Smooth muscle cell (in vitro differentiated cells): ENCODE results near the gene CCDC33. TPM values are rescaled to one million over a fixed set of nuclear protein-coding genes. Genes with fewer than 3 reads are reported as not detected.

Experiments used
- DNase-seq: peaks from one replicate; lab custom pipeline; 2025; ENCODE audit not compliant: unreplicated experiment; lab: John Stamatoyannopoulos, UW
- H2AFZ ChIP-seq: fragments of 200-600 bp; sonication (generic); 2 replicates; pipeline ENCODE4 v1.6.0; 2016; ENCODE audit warnings: antibody characterized with exemption, low read depth, mild to moderate bottlenecking
- H3F3A ChIP-seq: fragments of 200-600 bp; sonication (generic); 2 replicates; pipeline ENCODE4 v1.6.0; 2017; ENCODE audit warnings: antibody characterized with exemption, low read depth
- H3K27ac ChIP-seq: fragments of 200-600 bp; sonication (generic); 2 replicates; pipeline ENCODE4 v1.5.1; 2016; ENCODE audit warnings: low read depth, mild to moderate bottlenecking
- H3K27me3 ChIP-seq: fragments of 200-600 bp; sonication (generic); 2 replicates; pipeline ENCODE4 v1.6.1; 2016; ENCODE audit warnings: low read depth, mild to moderate bottlenecking
- H3K36me3 ChIP-seq: fragments of 200-600 bp; sonication (generic); 2 replicates; pipeline ENCODE4 v1.5.1; 2016; ENCODE audit warnings: low read depth
- H3K4me1 ChIP-seq: fragments of 200-600 bp; sonication (generic); 2 replicates; pipeline ENCODE4 v1.5.1; 2016; ENCODE audit warnings: low read depth
- H3K4me2 ChIP-seq: fragments of 200-600 bp; sonication (generic); 2 replicates; pipeline ENCODE4 v1.6.0; 2016; ENCODE audit warnings: mild to moderate bottlenecking
- H3K4me3 ChIP-seq: fragments of 200-600 bp; sonication (generic); 2 replicates; pipeline ENCODE4 v1.5.1; 2016; ENCODE audit warnings: mild to moderate bottlenecking
- H3K79me2 ChIP-seq: fragments of 200-600 bp; sonication (generic); 2 replicates; pipeline ENCODE4 v1.6.0; 2016; ENCODE audit warnings: low read depth, mild to moderate bottlenecking
- H3K9ac ChIP-seq: fragments of 200-600 bp; sonication (generic); 2 replicates; pipeline ENCODE4 v1.6.0; 2016; ENCODE audit warnings: low read depth
- H3K9me3 ChIP-seq: fragments of 200-600 bp; sonication (generic); replicated peaks from 2 replicates; pipeline ENCODE4 v1.5.1; 2016; ENCODE audit warnings: low read depth
- H4K20me1 ChIP-seq: fragments of 200-600 bp; sonication (generic); 2 replicates; pipeline ENCODE4 v1.6.0; 2016; ENCODE audit warnings: low read depth
- CTCF ChIP-seq: fragments of 200-600 bp; sonication (generic); IDR thresholded peaks from 2 replicates; pipeline ENCODE4 v1.5.1; 2017; ENCODE audit warnings: borderline replicate concordance, mild to moderate bottlenecking, antibody characterized with exemption; ENCODE audit not compliant: insufficient read depth, poor library complexity, severe bottlenecking
- WGBS: methylation state at CpG from one replicate; pipeline ENCODE4 v1.1.7; 2016; ENCODE audit warnings: low lambda C conversion rate; 5-methylcytosine and 5-hydroxymethylcytosine counted together
- polyA plus RNA-seq: library from polyadenylated mRNA; unstranded; fragments of >200 nt; fragmentation: Nextera tagmentation; extraction: Ambion mirVana; gene quantifications from 2 replicates; pipeline ENCODE4 v1.2.1, GENCODE V29; 2016
- total RNA-seq: library from RNA; depleted of rRNA; stranded (reverse); fragments of >200 nt; gene quantifications from 2 replicates; pipeline ENCODE4 v1.2.3, GENCODE V29; 2014

The CCDC33 gene
- total and polyA plus RNA-seq, 2 experiments from 2014 or later: 3.8 to 5.8 TPM

DNA sequence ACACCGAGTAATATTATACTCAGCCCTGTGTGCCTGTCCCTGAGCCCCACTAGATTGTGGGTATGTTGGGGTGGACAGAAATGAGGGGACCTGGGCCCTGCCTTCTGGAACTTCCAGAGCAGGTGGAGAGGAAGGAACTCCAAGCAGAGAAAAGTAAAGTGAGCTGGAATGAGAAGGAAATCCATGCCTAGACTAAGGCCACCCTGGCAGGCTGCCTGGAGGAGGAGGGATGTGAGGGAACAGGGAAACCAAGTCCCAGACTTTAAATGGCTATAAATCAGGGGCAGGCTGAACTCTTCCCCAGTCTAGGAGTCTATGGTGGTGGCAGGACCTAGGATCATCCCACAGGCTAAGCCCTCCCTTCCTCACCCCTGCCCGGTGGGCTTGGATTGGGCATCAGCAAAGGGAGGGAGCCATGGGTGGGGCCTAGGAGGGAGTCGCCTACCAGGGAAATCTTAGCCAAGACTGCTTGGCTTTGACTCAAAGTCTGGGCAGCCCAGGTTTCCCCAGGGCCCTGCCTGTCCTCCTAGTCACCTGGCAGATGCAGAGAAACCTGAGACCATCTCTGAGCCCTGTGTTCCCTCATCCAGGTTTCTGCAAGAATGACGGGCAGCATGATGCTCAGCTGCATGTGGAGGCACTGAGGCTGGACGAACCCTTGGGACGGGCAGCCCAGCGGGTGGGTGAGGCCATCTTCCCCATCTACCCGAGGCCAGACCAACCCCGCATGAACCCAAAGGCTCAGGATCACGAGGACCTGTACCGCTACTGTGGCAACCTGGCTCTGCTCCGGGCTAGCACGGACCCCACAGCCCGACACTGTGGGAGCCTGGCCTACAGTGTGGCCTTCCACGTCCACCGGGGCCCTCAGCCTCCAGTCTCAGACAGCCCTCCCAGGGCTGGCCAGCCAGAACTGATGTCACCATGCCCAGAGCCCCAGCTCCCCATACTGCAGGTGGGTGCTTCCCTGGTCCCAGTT is 17.9 kb upstream of the CCDC33 start:
- no peak for TF ChIP-seq CTCF

GRCh38 chr15:74220475-74221248 is 15.5 kb upstream of the CCDC33 start:
- no peak for DNase-seq
- H2AFZ ChIP-seq: no peak overlapping the region
- no peaks in the 10 kb centered on the region for H3K27me3 ChIP-seq
- no peak overlapping the region for H3K9ac ChIP-seq
- no peaks in the 10 kb centered on the region for H3K9me3 ChIP-seq
- 39% methylated on average over 11 of the region's 11 CpGs for WGBS
- no peak overlapping the region for H3K27ac ChIP-seq
- H3K4me2 ChIP-seq: no peak overlapping the region
- no peaks in the 10 kb centered on the region for H4K20me1 ChIP-seq
- no peak overlapping the region for H3K4me3 ChIP-seq
- H3F3A ChIP-seq: peaks cover 8% of the 10 kb centered on the region
- no peaks in the 10 kb centered on the region for H3K79me2 ChIP-seq
- no peaks in the 10 kb centered on the region for H3K36me3 ChIP-seq
- peaks cover 48% of the 10 kb centered on the region for H3K4me1 ChIP-seq
- TF ChIP-seq CTCF: no peak

More for the DNA sequence above, 17.9 kb upstream of the CCDC33 start:
- Histone ChIP-seq H3K4me2 (no peak overlapping the region), H3K79me2 (no peaks in the 10 kb centered on the region), H2AFZ (no peak overlapping the region), H3F3A (peaks cover 8% of the 10 kb centered on the region), H3K27me3 (no peaks in the 10 kb centered on the region), H3K9me3 (no peaks in the 10 kb centered on the region), H3K9ac (no peak overlapping the region), H4K20me1 (no peaks in the 10 kb centered on the region), H3K4me1 (peaks cover 54% of the 10 kb centered on the region), H3K36me3 (no peaks in the 10 kb centered on the region), H3K4me3 (no peak overlapping the region), H3K27ac (no peak overlapping the region)
- WGBS: 94% methylated on average over 16 of the region's 16 CpGs
- DNase-seq: no peak

DNA sequence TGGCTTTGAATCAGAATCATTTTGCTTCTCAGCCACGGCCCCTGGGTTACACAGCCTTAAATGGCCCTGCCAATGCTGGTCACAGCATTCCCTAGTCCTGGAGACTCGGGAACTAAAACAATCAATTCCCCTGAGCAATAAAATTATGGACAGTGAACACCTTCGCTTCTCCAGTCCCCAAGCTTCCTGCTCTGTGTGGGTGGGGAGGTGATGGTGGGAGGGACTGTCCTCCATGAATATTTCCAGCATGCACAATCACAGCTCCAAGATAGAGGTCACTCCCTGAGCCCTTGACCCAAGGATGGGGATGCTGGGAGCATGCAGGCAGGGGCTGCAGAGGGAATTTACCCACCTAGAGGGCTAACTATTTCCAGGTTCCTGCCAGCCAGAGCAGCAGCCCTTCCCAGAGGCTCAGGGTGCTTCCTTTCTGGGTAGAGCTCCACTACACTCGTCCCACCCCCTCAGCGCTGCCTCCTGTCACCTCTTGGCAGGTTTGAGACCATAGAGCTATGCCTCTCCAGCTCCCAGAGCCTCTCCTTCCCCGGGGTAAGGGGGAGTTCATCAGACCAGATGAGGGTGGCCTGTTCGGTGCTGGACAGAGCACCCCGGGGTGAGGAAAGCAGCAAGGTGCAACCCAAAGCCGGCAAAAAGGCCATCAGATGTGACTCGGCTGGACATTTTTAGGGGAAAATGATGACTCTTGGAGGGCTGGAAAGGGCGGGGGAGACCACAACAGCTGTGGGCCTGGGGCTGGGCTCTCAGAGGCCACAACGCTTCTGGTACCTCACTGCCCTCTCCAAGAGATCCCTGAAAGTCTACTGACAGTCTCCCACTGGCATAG is 14.5 kb upstream of the CCDC33 start:
- TF ChIP-seq CTCF: no peak
- Histone ChIP-seq H3K27ac (no peak overlapping the region), H3K9me3 (no peaks in the 10 kb centered on the region), H3K27me3 (no peaks in the 10 kb centered on the region), H4K20me1 (no peaks in the 10 kb centered on the region), H3K36me3 (no peaks in the 10 kb centered on the region), H3K4me1 (peaks cover 43% of the 10 kb centered on the region), H3F3A (peaks cover 8% of the 10 kb centered on the region), H2AFZ (no peak overlapping the region), H3K4me3 (no peak overlapping the region), H3K79me2 (no peaks in the 10 kb centered on the region), H3K9ac (no peak overlapping the region), H3K4me2 (no peak overlapping the region)
- no peak for DNase-seq
- 58% methylated on average over 12 of the region's 12 CpGs for WGBS
